Hematopoietic multipotent progenitor cell treated with erythropoietin and hydrocortisone succinate and interleukin-3 and kit ligand, for 8 days (in vitro differentiated cells): ENCODE results near the gene NAA10.

Experiments
- DNase-seq: peaks from one replicate; pipeline ENCODE4 v3.0.0-alpha.2; 2015

NAA10 gene

GRCh38 chrX:153927922-153928760 is 6.7 kb downstream of the NAA10 start:
- DNase-seq: peak; percentile 95

DNA sequence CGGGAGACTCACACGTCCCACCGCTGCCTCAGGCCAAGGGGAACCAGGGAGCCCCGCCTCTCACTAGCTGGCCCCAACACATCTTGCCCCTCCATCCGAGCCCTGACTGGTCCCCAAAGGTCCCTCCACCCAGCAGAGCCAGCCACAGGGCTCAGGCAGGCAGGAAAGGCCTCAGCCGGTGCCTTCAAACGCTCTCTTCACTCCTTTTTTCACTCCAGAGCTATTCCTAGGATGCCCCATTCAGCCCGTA is 7.2 kb downstream of the NAA10 start:
- peak; percentile 43 for DNase-seq

DNA sequence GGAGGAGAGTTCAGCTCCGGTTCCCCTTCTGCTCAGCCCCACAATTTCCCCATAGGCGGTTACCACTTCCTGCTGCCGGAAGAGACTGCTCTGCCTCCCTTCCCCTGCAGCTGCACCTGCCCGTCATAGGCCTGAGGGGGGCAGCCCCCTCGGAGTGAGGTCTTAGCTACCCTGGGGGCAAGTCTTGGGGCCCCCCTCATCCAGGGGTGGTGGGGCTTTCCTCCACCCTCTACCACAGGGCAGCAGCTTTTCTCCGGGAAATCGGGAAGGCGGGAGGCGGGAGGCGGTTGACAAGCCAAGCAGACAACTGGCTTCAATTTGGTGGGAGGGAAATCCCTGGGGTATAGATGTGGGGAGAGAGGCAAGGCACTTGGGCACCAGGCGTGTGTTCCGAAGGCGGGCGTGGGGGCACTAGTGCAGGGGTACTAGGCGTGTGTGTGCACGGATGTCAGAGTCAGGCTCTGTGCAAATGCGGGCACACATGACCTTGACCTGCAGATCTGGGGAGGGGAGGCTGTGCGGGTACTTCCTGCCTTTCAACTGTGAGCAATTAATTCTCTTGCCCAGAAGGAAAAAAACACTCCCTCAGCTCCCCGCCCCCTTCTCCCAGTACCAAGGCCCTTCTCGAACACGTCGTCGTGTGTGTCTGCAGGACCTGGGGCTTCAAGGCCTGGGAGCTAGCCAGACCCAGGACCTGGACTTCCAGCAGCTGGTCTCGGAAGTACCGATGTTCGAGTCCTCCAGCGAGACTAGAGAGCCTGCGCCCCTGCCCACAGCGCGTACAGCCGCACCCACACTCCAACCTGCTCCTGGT is 7.8 kb downstream of the NAA10 start:
- DNase-seq: peak; percentile 65

DNA sequence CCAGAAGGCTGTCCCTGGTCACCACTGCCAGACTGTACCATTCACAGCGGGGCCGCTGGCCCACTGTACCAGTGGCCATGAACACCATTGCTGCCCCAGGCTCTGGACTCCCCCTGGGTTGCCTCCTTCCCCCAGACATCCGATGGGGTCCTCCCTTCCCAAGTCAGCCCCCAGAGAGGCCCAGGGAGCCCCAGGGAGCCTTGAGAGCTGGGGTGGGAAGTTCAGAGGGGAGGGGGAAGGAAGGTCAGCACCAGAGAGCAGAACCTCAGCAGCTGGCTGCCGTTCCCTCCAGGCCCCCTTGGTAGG is 8.3 kb downstream of the NAA10 start:
- no peak for DNase-seq

GRCh38 chrX:153925739-153926551 is 8.9 kb downstream of the NAA10 start, which contains the start of gene ARHGAP4:
ARHGAP4 (minus strand) TSS chrX:153926264; CDS start chrX:153926202, 62 bp downstream.
- DNase-seq: peak; percentile 47

- DNase-seq: peak; percentile 40
These were observed 9.5 kb downstream of the NAA10 start for GRCh38 chrX:153925387-153925738.

- DNase-seq: peak; percentile 58
These were observed 10.5 kb downstream of the NAA10 start for GRCh38 chrX:153924149-153924861.

GRCh38 chrX:153922932-153923857 is 11.6 kb downstream of the NAA10 start:
- DNase-seq: peak; percentile 30

- DNase-seq: no peak
These were observed 13.1 kb downstream of the NAA10 start for GRCh38 chrX:153921511-153922446.

- no peak for DNase-seq
These were observed 13.8 kb downstream of the NAA10 start for GRCh38 chrX:153921070-153921469.

- no peak for DNase-seq
These were observed 14.3 kb downstream of the NAA10 start for GRCh38 chrX:153920546-153920945.

DNA sequence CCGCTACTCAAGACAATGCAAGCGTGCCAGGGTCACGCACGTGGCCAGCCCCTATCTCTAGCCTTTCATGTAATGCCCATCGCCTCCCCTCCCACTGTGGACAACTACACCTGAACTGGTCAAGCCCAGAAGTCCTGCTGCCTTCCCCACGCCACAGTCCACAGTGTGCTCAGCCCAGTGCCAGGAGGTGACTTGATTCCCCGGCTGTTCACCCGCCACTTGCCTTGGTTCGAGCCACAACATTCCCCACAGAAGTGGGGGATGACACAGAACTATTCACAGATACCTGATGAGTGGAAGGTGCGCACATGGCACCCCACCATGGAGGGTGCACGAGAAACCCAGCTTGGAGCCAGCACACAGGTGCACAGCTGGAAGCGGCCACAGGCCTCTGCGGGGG is 15.6 kb downstream of the NAA10 start:
- no peak for DNase-seq

- no peak for DNase-seq
These were observed 17.0 kb downstream of the NAA10 start for GRCh38 chrX:153917869-153918268.

- no peak for DNase-seq
These were observed 21.1 kb downstream of the NAA10 start for GRCh38 chrX:153913701-153914100.

- DNase-seq: no peak
These were observed 21.6 kb downstream of the NAA10 start for GRCh38 chrX:153913211-153913610.

GRCh38 chrX:153911798-153912197 is 23.0 kb downstream of the NAA10 start:
- DNase-seq: no peak

- DNase-seq: no peak
These were observed 24.4 kb downstream of the NAA10 start for GRCh38 chrX:153910446-153910845.

DNA sequence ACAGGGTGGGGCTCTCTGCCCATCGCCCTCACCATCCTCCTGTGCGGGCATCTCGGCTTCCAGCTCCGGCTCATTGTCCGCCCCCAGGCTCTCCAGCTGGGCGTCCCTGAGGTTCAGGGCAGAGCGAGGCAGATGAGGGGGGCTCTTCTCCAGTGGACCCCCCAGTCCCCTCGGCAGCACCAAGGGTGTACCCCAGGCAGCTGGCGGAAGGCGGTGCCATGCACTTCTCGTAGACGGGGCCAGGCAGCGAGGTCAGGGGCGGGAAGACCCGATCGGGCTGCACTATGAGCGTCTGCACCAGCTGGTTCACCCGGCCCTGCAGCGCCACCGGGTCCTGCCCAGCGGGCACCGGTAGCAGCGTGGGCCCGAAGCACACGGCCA is 24.9 kb downstream of the NAA10 start:
- DNase-seq: no peak

- peak; percentile 21 for DNase-seq
These were observed 25.5 kb downstream of the NAA10 start for GRCh38 chrX:153909024-153909979.
